Hematopoietic multipotent progenitor cell treated with erythropoietin and hydrocortisone succinate and interleukin-3 and kit ligand, for 8 days (in vitro differentiated cells): Measurements from ENCODE around the gene NTNG2.

Experiments
- DNase-seq: peaks from one replicate; pipeline ENCODE4 v3.0.0-alpha.2; 2015

Gene NTNG2

GRCh38 chr9:132238026-132238972, 76.4 kb downstream of the NTNG2 start:
- no peak for DNase-seq

DNA sequence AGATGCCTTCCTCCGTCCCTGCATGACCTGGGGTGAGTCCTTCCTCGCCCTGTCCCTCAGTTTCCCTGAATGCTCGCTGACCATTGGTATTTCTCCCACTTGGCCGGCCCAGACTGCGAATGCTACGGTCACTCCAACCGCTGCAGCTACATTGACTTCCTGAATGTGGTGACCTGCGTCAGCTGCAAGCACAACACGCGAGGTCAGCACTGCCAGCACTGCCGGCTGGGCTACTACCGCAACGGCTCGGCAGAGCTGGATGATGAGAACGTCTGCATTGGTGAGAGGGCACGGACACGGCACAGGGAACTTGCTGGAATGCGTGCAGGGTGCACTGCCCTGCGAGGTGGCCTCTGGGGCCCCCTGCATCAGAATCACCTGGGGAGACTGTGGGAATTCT, 77.1 kb downstream of the NTNG2 start:
- DNase-seq = no peak

DNA sequence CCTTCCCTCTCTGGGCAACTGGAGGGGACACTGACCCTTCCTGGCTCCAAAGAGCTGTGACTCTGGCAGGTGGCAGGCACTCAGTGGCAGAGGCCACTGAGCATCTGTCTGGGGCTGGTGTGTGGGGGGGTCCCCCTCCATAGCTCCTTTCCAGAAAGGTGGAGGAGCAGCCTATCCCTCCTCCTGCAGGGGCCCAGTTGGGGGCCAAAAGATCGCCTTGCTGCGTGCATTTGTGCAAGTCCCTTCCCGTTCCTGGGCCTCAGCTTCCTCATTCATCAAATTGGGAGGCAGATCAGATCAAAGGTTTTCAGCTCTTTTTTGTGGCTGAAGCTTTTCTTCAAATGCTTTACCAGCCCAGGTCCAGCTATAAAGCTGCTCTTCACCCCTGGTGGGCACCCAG, 77.7 kb downstream of the NTNG2 start:
- no peak for DNase-seq

GRCh38 chr9:132239999-132240840, 78.4 kb downstream of the NTNG2 start:
- DNase-seq = no peak

- DNase-seq = peak; percentile 86
Observed at GRCh38 chr9:132240841-132241482, 79.1 kb downstream of the NTNG2 start.

DNA sequence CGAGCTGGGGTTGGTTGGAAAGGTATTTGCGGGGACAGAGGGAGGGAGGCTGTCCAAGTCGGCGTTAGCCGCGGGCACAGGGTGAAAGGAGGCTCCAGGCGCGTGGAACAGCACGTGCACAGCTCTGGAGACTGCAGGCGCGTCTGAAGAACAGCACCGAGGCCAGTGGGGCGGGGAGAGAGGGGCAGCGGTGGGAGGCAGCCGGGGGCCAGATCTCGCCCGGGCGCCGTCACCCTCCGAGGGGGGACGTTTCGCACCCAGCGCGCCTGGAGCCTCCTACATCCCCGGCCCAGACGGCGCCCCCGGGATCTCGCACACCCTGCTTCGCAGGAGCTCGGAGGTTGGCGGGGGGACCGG, 79.6 kb downstream of the NTNG2 start:
- DNase-seq = no peak

DNA sequence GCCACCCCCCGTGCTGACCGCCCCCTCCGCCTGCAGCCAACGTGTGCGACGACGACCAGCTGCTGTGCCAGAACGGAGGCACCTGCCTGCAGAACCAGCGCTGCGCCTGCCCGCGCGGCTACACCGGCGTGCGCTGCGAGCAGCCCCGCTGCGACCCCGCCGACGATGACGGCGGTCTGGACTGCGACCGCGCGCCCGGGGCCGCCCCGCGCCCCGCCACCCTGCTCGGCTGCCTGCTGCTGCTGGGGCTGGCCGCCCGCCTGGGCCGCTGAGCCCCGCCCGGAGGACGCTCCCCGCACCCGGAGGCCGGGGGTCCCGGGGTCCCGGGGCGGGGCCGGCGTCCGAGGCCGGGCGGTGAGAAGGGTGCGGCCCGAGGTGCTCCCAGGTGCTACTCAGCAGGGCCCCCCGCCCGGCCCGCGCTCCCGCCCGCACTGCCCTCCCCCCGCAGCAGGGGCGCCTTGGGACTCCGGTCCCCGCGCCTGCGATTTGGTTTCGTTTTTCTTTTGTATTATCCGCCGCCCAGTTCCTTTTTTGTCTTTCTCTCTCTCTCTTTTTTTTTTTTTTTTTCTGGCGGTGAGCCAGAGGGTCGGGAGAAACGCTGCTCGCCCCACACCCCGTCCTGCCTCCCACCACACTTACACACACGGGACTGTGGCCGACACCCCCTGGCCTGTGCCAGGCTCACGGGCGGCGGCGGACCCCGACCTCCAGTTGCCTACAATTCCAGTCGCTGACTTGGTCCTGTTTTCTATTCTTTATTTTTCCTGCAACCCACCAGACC, 80.2 kb downstream of the NTNG2 start:
- peak; percentile 6 for DNase-seq

GRCh38 chr9:132242621-132243155, 80.8 kb downstream of the NTNG2 start:
- no peak for DNase-seq

DNA sequence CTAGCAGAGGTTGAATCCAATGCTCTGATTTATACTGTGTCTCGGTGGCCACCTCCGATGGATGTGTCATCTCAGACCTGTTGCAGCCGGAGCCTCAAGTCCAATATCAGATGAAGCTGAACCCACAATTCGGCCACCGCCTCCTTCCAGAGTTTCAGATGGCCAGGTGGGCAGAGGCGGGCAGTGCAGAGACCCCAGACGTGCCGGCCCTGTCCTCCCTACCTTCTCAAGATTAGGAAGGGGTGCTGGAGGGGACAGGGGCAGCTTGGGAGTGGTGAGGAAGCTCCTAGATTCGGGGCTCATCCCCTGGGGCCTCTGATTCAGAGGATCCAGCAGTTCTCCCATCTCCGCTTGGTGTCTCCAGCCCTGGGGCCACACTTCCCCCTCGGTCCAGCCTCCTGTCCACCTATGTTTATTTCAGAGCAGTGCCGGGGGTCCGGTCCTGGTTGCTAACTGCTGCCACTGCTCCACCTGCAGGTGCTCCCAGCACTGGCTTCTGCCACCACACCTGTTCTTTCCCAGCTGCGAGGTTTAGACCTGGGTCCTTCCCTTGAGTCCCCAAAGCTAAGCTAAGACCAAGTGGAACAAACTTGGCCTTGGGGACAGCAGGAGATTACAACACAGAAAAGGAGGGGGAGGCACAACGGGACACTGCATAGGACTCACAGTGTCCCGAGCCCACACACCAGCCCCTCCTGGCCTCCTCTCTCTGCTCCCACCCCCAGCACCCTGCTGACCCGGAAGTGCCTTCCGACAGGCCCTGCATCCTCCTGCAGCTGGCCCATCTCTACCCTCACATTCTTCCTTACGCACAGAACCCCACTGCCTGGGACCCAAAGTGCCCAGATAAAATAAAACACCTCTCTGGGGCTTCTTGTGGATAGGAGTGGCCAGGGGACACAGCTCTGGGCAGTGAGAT, 81.6 kb downstream of the NTNG2 start:
- DNase-seq = no peak

DNA sequence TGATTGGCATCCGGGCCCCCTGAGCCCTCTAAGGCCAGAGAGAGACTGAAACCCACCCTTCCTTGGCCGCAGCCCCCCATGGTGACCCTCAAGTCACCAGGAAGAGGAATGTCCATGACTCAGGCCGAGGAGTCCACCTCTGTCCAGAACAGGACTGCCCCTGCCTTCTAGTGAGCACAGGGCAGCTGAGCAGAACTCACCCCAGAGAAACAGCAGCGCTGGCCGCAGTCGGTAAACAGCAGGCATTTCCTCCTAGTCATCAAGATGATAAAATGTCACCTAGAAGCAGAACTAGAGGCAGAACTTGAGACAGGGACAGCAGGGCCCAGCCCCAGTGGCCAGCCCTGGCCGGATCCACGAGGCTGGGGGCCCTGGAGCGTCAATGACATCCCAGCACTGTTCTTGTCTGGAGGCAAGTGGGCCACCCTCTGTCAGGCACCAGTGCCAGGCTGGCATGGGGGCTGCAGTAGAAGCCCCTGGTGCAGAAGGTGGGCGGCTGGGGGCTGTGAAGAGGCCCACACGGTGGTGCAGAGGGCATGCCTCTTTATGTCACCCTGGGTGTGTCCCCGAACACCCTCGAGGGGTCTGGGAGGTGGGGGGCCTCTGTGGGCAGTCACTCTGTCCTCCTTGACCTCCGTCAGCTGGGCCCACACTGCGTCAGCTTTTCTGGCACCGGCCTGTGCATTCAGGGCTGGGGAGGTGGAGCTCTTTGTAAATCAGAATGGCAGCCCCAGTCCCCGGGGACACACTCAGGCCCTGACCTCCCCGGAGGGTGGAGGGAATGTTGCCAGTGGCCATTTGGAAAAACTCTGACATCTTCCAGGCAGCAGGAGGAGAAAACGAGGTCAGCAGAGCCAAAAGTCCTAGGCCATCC, 83.0 kb downstream of the NTNG2 start:
- DNase-seq = no peak

- DNase-seq = no peak
Observed at GRCh38 chr9:132245465-132245864, 83.6 kb downstream of the NTNG2 start.

GRCh38 chr9:132247942-132248341, 86.1 kb downstream of the NTNG2 start:
- DNase-seq = no peak

- DNase-seq = no peak
Observed at GRCh38 chr9:132249123-132249522, 87.3 kb downstream of the NTNG2 start.

DNA sequence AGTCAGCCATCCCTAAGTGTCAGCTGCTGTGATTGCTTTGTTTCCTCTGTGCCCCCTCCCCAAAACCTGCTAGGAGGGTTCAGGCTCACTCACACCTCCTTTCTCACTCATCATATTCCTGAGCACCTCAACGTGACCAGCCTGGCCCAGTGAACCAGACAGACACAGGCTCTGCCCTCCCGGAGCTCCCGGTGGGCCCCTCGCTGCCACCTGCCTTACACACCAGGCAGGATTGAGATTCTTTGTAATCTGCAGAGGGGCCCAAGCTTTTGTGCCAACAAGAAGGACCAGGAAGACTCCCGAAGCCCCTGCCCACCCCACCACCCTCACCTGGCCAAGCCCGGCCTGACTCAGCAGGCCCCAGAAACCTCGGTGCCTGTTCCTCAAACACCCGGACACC, 87.8 kb downstream of the NTNG2 start:
- no peak for DNase-seq

GRCh38 chr9:132250324-132251262, 88.7 kb downstream of the NTNG2 start:
- DNase-seq = no peak

- DNase-seq = no peak
Observed at GRCh38 chr9:132260846-132261245, 99.0 kb downstream of the NTNG2 start.

- DNase-seq = no peak
Observed at GRCh38 chr9:132266017-132266416, 104.2 kb downstream of the NTNG2 start.

- DNase-seq = no peak
Observed at GRCh38 chr9:132267660-132268059, 105.8 kb downstream of the NTNG2 start.
